ENCODE results near the gene TSFM. TPM values are rescaled to one million over a fixed set of nuclear protein-coding genes. Genes with fewer than 3 reads are reported as not detected.

TSFM gene
- total and polyA plus RNA-seq, 2 of the 4 experiments (the other 2 are of a cell fraction) = 11.5 to 14.0 TPM

DNA sequence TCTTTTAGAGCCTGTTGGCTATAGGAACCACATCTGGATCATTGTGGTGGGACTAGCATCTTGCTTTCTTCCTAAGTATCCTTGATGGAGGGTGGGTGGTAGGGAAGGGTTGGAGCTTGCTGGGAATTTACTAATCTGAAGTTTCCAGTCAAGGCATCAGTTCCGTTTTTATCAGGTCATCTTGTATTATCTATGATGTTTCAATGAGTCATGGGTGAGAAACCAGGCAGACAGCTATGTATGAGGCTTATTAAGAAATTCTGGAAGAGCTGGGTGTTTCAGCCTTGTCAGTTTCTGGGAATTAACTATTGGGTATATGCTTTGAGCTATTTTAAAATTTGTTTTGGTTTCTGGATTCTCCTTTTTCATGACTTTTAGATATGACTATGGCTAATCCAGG, 11.3 kb downstream of the TSFM start:
- Histone ChIP-seq H3K27ac (ENCODE audit: insufficient read depth, low read length) (no peak overlapping the region), H4K20me1 (ENCODE audit: insufficient read depth, low read length) (peaks cover 3% of the 10 kb centered on the region; the same call in 1 of the 2 replicates), H2BK15ac (ENCODE audit: low read depth, low read length) (no peak overlapping the region), H3K56ac (ENCODE audit: extremely low read depth, insufficient read depth, low read length) (no peak overlapping the region), H2BK20ac (ENCODE audit: low read depth, low read length) (no peak overlapping the region), H3K14ac (replicated peaks; ENCODE audit: low read depth, low read length) (no peak overlapping the region), H4K8ac (ENCODE audit: low read depth in 2 of 2, low read length in 2 of 2) (no peak overlapping the region), H3K4me2 (ENCODE audit: low read depth, low read length) (peak overlapping the region; percentile 44; the same call in 1 of the 2 replicates), H4K5ac (ENCODE audit: low read depth, low read length) (no peak overlapping the region), H2AFZ (replicated peaks; ENCODE audit: low read length, poor library complexity) (no peak overlapping the region), H3K27me3 (ENCODE audit: control insufficient read depth, insufficient read depth, low read length) (no peaks in the 10 kb centered on the region), H3K36me3 (ENCODE audit: control insufficient read depth, insufficient read depth, low read length) (peaks cover 36% of the 10 kb centered on the region), H3K23ac (ENCODE audit: low read depth, low read length) (peak overlapping the region; percentile 81), H2BK120ac (ENCODE audit: low read depth, low read length) (no peak overlapping the region), H2BK5ac (ENCODE audit: low read depth, low read length, poor library complexity, severe bottlenecking) (peak overlapping the region; percentile 67), H3K4me3 (ENCODE audit: insufficient read depth, low read depth, low read length) (no peak overlapping the region), H3K4me1 (ENCODE audit: control insufficient read depth, insufficient read depth, low read length) (peaks cover 2% of the 10 kb centered on the region; the same call in 1 of the 2 replicates), H2AK5ac (ENCODE audit: low read depth, low read length) (no peak overlapping the region), H3K4ac (ENCODE audit: low read depth, low read length) (no peak overlapping the region), H3K18ac (ENCODE audit: low read depth, low read length) (no peak overlapping the region), H3K9ac (ENCODE audit: low read depth, low read length) (no peak overlapping the region), H3K9me1 (ENCODE audit: insufficient read depth, low read length) (no peaks in the 10 kb centered on the region), H4K91ac (ENCODE audit: insufficient read depth, low read depth, low read length) (no peak overlapping the region), H3K79me1 (ENCODE audit: low read depth in 1 of 2, low read length in 2 of 2) (peaks cover 21 to 23% of the 10 kb centered on the region in 2 experiments), H3K9me3 (ENCODE audit: control insufficient read depth, insufficient read depth, low read length) (no peaks in the 10 kb centered on the region), H2AK9ac (replicated peaks; ENCODE audit: low read depth, low read length, poor library complexity) (no peak overlapping the region)
- in situ Hi-C loops (cut with MboI; ENCODE audit: low sequenced_read_pairs) = no loop called here
- ChIA-PET CTCF (interaction anchor here (1.3 kb wide), 1 partner anchor 9 kb away, joined by 3 read pairs; no protein-coding TSS in a partner anchor), POLR2A (ENCODE audit: unreplicated experiment) (interaction anchor here (1.2 kb wide), 1 partner anchor 11 kb away, joined by 4 read pairs; the partner anchor contains the start of gene TSFM)
- DNase-seq (peak; percentile 90), ATAC-seq (ENCODE audit: low read depth) (peak; percentile 91)
- no peak for TF ChIP-seq NFE2L2 (IDR thresholded peaks at IDR 0.05; ENCODE audit: low read depth, low read length)
- TF ChIP-seq, protein P1, sequence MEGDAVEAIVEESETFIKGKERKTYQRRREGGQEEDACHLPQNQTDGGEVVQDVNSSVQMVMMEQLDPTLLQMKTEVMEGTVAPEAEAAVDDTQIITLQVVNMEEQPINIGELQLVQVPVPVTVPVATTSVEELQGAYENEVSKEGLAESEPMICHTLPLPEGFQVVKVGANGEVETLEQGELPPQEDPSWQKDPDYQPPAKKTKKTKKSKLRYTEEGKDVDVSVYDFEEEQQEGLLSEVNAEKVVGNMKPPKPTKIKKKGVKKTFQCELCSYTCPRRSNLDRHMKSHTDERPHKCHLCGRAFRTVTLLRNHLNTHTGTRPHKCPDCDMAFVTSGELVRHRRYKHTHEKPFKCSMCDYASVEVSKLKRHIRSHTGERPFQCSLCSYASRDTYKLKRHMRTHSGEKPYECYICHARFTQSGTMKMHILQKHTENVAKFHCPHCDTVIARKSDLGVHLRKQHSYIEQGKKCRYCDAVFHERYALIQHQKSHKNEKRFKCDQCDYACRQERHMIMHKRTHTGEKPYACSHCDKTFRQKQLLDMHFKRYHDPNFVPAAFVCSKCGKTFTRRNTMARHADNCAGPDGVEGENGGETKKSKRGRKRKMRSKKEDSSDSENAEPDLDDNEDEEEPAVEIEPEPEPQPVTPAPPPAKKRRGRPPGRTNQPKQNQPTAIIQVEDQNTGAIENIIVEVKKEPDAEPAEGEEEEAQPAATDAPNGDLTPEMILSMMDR (conservative IDR thresholded peaks at IDR 0.05; ENCODE audit: low read depth, low read length) = no peak
- TF ChIP-seq SMC3 (IDR thresholded peaks at IDR 0.05; ENCODE audit: low read depth, low read length) = no peak
- peak; percentile 72 for TF ChIP-seq CEBPB (IDR thresholded peaks at IDR 0.05; ENCODE audit: low read depth, low read length)
- no peak for TF ChIP-seq RCOR1 (IDR thresholded peaks at IDR 0.05; ENCODE audit: insufficient replicate concordance, low read length)
- TF ChIP-seq, protein P2, sequence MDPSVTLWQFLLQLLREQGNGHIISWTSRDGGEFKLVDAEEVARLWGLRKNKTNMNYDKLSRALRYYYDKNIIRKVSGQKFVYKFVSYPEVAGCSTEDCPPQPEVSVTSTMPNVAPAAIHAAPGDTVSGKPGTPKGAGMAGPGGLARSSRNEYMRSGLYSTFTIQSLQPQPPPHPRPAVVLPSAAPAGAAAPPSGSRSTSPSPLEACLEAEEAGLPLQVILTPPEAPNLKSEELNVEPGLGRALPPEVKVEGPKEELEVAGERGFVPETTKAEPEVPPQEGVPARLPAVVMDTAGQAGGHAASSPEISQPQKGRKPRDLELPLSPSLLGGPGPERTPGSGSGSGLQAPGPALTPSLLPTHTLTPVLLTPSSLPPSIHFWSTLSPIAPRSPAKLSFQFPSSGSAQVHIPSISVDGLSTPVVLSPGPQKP (IDR thresholded peaks at IDR 0.05; ENCODE audit: borderline replicate concordance, low read depth, low read length) = no peak
- no peak for TF ChIP-seq BHLHE40 (IDR thresholded peaks at IDR 0.05; ENCODE audit: low read depth, low read length)
- no peak for TF ChIP-seq POLR2A (IDR thresholded peaks at IDR 0.05; ENCODE audit: low read depth, low read length)
- TF ChIP-seq RAD21 (IDR thresholded peaks at IDR 0.05; ENCODE audit: low read length) = no peak
- peak; percentile 78 for TF ChIP-seq FOS (IDR thresholded peaks at IDR 0.05; ENCODE audit: low read depth, low read length)
- TF ChIP-seq, protein P3, sequence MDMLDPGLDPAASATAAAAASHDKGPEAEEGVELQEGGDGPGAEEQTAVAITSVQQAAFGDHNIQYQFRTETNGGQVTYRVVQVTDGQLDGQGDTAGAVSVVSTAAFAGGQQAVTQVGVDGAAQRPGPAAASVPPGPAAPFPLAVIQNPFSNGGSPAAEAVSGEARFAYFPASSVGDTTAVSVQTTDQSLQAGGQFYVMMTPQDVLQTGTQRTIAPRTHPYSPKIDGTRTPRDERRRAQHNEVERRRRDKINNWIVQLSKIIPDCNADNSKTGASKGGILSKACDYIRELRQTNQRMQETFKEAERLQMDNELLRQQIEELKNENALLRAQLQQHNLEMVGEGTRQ (IDR thresholded peaks at IDR 0.05; ENCODE audit: low read depth, low read length) = no peak
- TF ChIP-seq MAFK (IDR thresholded peaks at IDR 0.05; ENCODE audit: low read depth, low read length) = no peak
- no peak for TF ChIP-seq RFX5 (IDR thresholded peaks at IDR 0.05; ENCODE audit: low read depth, low read length)
- no peak for TF ChIP-seq CHD1 (IDR thresholded peaks at IDR 0.05; ENCODE audit: low read depth, low read length)
- no peak for TF ChIP-seq MAZ (IDR thresholded peaks at IDR 0.05; ENCODE audit: borderline replicate concordance, low read depth, low read length)
- dilution Hi-C loops (cut with HindIII; ENCODE audit: low sequenced_read_pairs, unreplicated experiment) = no loop called here
- WGBS, 2 experiments (ENCODE audit: extremely low coverage in 2 of 2, insufficient read length in 1 of 2) = 0% methylated on average over 1 of the region's 1 CpG; no CpG with 5 or more reads in 1 of the 2 experiments
- intact Hi-C loops (cut with micrococcal nuclease) = no loop called here
- no TSS peak for BruUV-seq (replicated peaks)
